Mesenchymal stem cell (in vitro differentiated cells and primary cell): Measurements from ENCODE around the gene RREB1.
A peak's percentile ranks its signal among the peaks of the same experiment; 100 is the strongest.

ENCODE experiments used
- DNase-seq: peaks from one replicate; pipeline ENCODE4 v3.0.0-alpha.2; 2013
- H2AFZ ChIP-seq: one replicate; pipeline ENCODE4 v1.6.1; 2013; ENCODE audit warnings: low read depth, mild to moderate bottlenecking, control low read depth, inconsistent platforms, low read length, moderate library complexity
- H2AK5ac ChIP-seq: 2 replicates; pipeline ENCODE4 v1.6.1; 2013; ENCODE audit warnings: low read length, moderate library complexity, mild to moderate bottlenecking, inconsistent platforms; ENCODE audit not compliant: severe bottlenecking
- H2BK120ac ChIP-seq: one replicate; pipeline ENCODE4 v1.6.1; 2013; ENCODE audit warnings: low read depth, mild to moderate bottlenecking, inconsistent platforms, low read length, moderate library complexity
- H2BK12ac ChIP-seq, 2 experiments: one replicate each; pipeline ENCODE4 v1.6.1; 2013; ENCODE audit warnings: inconsistent platforms in 2 of 2, low read length in 2 of 2, mild to moderate bottlenecking in 2 of 2, moderate library complexity in 2 of 2, control low read depth in 1 of 2
- H2BK15ac ChIP-seq: one replicate; pipeline ENCODE4 v1.6.1; 2013; ENCODE audit warnings: mild to moderate bottlenecking, low read depth, inconsistent platforms; ENCODE audit not compliant: poor library complexity, severe bottlenecking
- H2BK5ac ChIP-seq: 2 replicates; pipeline ENCODE4 v1.6.1; 2013; ENCODE audit warnings: low read depth, mild to moderate bottlenecking, low read length, control low read depth, inconsistent platforms; ENCODE audit not compliant: poor library complexity, severe bottlenecking
- H3K14ac ChIP-seq, 2 experiments: one replicate each; pipeline ENCODE4 v1.6.1; 2013; ENCODE audit warnings: inconsistent platforms in 2 of 2, low read length in 2 of 2, control low read depth in 1 of 2, mild to moderate bottlenecking in 1 of 2, moderate library complexity in 1 of 2
- H3K18ac ChIP-seq, 2 experiments: one replicate each; pipeline ENCODE4 v1.6.1; 2013; ENCODE audit warnings: inconsistent platforms in 2 of 2, low read length in 2 of 2, control low read depth in 1 of 2, low read depth in 1 of 2, mild to moderate bottlenecking in 1 of 2
- H3K23ac ChIP-seq, 2 experiments: one replicate each; pipeline ENCODE4 v1.6.1; 2013; ENCODE audit warnings: inconsistent platforms in 2 of 2, low read length in 2 of 2, mild to moderate bottlenecking in 2 of 2, moderate library complexity in 2 of 2, control low read depth in 1 of 2
- H3K27ac ChIP-seq: 2 replicates; pipeline ENCODE4 v1.5.1; 2013; ENCODE audit warnings: mild to moderate bottlenecking, moderate library complexity, low read length, control low read depth, inconsistent platforms; ENCODE audit not compliant: poor library complexity, severe bottlenecking
- H3K27me3 ChIP-seq, 2 experiments: 2 replicates each; pipeline versions ENCODE4 v1.6.1 to v1.7.0; 2013; ENCODE audit warnings: low read length in 2 of 2, mild to moderate bottlenecking in 2 of 2, moderate library complexity in 2 of 2, control low read depth in 1 of 2, inconsistent platforms in 1 of 2; ENCODE audit not compliant: control insufficient read depth in 1 of 2, insufficient read depth in 1 of 2
- H3K36me3 ChIP-seq, 2 experiments: 2 replicates each; pipeline versions ENCODE4 v1.6.1 to v1.7.0; 2013; ENCODE audit warnings: low read length in 2 of 2, control low read depth in 1 of 2, inconsistent platforms in 1 of 2, low read depth in 1 of 2, mild to moderate bottlenecking in 1 of 2; ENCODE audit not compliant: insufficient read depth in 2 of 2, control insufficient read depth in 1 of 2
- H3K4ac ChIP-seq, 2 experiments: one replicate each; pipeline ENCODE4 v1.6.1; 2013; ENCODE audit warnings: inconsistent platforms in 2 of 2, low read length in 2 of 2, mild to moderate bottlenecking in 2 of 2, moderate library complexity in 2 of 2, control low read depth in 1 of 2, low read depth in 1 of 2
- H3K4me1 ChIP-seq: 2 replicates; pipeline ENCODE4 v1.6.1; 2013; ENCODE audit warnings: low read depth, low read length, control low read depth; ENCODE audit not compliant: control insufficient read depth, insufficient read depth
- H3K4me2 ChIP-seq: 2 replicates; pipeline ENCODE4 v1.6.1; 2013; ENCODE audit warnings: low read length, mild to moderate bottlenecking, inconsistent platforms; ENCODE audit not compliant: poor library complexity, severe bottlenecking
- H3K4me3 ChIP-seq, 2 experiments: 2 replicates each; pipeline versions ENCODE4 v1.5.1 to v1.7.0; 2013; ENCODE audit warnings: low read length in 2 of 2, mild to moderate bottlenecking in 2 of 2, control low read depth in 1 of 2, low read depth in 1 of 2; ENCODE audit not compliant: insufficient read depth in 1 of 2
- H3K79me1 ChIP-seq: replicated peaks from 2 replicates; pipeline ENCODE4 v1.6.1; 2013; ENCODE audit warnings: mild to moderate bottlenecking, control low read depth, low read length, inconsistent platforms; ENCODE audit not compliant: poor library complexity, severe bottlenecking
- H3K9ac ChIP-seq: 2 replicates; pipeline ENCODE4 v1.7.0; 2013; ENCODE audit warnings: mild to moderate bottlenecking, low read length, moderate library complexity
- H3K9me3 ChIP-seq: 2 replicates; pipeline ENCODE4 v1.7.0; 2013; ENCODE audit warnings: mild to moderate bottlenecking, low read length; ENCODE audit not compliant: control insufficient read depth
- H4K8ac ChIP-seq: one replicate; pipeline ENCODE4 v1.6.1; 2013; ENCODE audit warnings: inconsistent platforms, mild to moderate bottlenecking, low read length, moderate library complexity
- H4K91ac ChIP-seq: one replicate; pipeline ENCODE4 v1.6.1; 2013; ENCODE audit warnings: mild to moderate bottlenecking, low read length, inconsistent platforms
- WGBS: methylation state at CpG from one replicate; pipeline ENCODE4 v1.1.7; 2013; ENCODE audit warnings: mixed read lengths; 5-methylcytosine and 5-hydroxymethylcytosine counted together

Gene RREB1

DNA sequence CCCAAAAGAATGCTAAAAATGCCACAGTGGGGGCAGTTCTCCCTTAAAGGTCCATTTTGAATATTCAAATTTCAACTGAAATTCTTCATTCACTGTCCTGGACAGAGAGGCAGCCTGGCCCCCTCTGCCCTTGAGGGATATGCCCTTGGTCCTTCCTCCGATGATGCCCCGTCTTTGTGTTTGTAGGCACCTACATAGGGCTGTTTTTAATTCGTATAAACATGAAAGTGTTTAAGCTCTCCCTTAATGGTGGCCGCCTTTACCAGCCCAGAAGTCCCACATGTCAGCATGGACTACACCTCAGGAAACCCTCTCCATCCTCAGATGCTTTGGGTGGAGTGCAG lies 135.0 kb downstream of the RREB1 start:
- H2BK5ac ChIP-seq: no peak overlapping the region
- H3K4me3 ChIP-seq: no peak overlapping the region
- peak overlapping the region; percentile 43 for H2AK5ac ChIP-seq
- H2AFZ ChIP-seq: no peak overlapping the region
- H3K36me3 ChIP-seq: peaks cover 38 to 66% of the 10 kb centered on the region in 2 experiments
- no peaks in the 10 kb centered on the region for H3K27me3 ChIP-seq
- peaks cover 15% of the 10 kb centered on the region for H3K4me1 ChIP-seq
- H2BK12ac ChIP-seq: peak overlapping the region in 1 of 2 experiments; percentile 1
- no peak overlapping the region for H2BK15ac ChIP-seq
- no peak for DNase-seq
- no peak overlapping the region for H4K91ac ChIP-seq
- H3K18ac ChIP-seq: no peak overlapping the region
- no peak overlapping the region for H3K14ac ChIP-seq
- H2BK120ac ChIP-seq: no peak overlapping the region
- H3K9ac ChIP-seq: peak overlapping the region; percentile 46
- peaks cover 36% of the 10 kb centered on the region for H3K79me1 ChIP-seq
- H4K8ac ChIP-seq: no peak overlapping the region
- peak overlapping the region; percentile 77 for H3K27ac ChIP-seq
- H3K4me2 ChIP-seq: peak overlapping the region; percentile 3
- no peak overlapping the region for H3K4ac ChIP-seq
- H3K9me3 ChIP-seq: no peaks in the 10 kb centered on the region
- H3K23ac ChIP-seq: no peak overlapping the region
- 67% methylated on average over 4 of the region's 4 CpGs for WGBS

DNA sequence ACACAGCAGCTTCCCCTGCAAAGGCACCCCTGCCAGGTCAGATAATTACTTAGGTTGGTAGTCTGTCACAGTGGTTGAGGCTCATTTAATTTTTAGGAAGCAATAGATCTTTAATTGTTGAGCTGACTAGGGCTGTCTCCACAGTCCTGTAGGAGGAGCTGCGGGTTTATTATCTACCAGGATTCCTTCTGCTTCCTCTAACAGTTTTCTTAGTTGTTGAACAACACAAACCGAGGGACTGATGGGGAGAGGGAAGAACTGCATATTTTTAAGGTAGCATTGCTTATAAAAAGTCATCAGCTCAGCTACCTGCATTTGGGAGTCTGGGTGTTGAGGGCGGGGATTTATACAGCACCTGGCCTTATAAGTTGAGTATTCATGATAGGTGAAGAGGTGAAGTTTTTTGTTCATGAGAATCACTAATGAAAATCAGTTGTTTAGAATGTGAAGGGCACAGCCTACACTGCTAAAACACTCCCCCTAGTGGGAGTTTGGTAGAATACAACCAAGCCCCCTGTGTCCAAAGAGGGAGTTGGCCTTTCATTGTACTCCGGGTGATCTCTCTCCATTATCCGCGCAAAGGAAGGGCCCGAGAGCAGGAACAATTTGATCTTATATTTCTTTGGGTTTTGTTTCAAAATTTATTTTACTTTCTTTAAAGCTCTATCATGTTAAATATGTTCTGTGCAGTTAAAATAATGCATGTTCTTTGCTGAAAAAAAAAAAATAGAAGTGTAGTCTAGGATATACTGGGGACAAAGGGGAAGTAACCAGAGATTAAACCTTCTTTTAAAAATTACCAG lies 135.6 kb downstream of the RREB1 start:
- Histone ChIP-seq H3K4me3 (no peak overlapping the region), H3K4me1 (peaks cover 15% of the 10 kb centered on the region), H3K23ac (no peak overlapping the region), H3K9ac (peak overlapping the region; percentile 46), H3K18ac (no peak overlapping the region), H2AFZ (no peak overlapping the region), H3K9me3 (no peaks in the 10 kb centered on the region), H3K4ac (no peak overlapping the region), H3K36me3 (peaks cover 41 to 71% of the 10 kb centered on the region in 2 experiments), H2BK15ac (no peak overlapping the region), H3K4me2 (peak overlapping the region; percentile 39), H2BK5ac (no peak overlapping the region), H3K79me1 (peaks cover 40% of the 10 kb centered on the region), H2AK5ac (peak overlapping the region; percentile 43), H2BK12ac (peak overlapping the region in 1 of 2 experiments; percentile 1), H3K27ac (peak overlapping the region; percentile 77), H2BK120ac (no peak overlapping the region), H4K8ac (no peak overlapping the region), H4K91ac (no peak overlapping the region), H3K27me3 (no peaks in the 10 kb centered on the region), H3K14ac (no peak overlapping the region)
- WGBS: 4% methylated on average over 3 of the region's 7 CpGs
- peak; percentile 80 for DNase-seq

- H2BK12ac ChIP-seq: no peak overlapping the region
- H3K4me2 ChIP-seq: no peak overlapping the region
- no peak overlapping the region for H3K18ac ChIP-seq
- H2BK5ac ChIP-seq: no peak overlapping the region
- no peak overlapping the region for H3K23ac ChIP-seq
- no peak overlapping the region for H3K4me3 ChIP-seq
- no peaks in the 10 kb centered on the region for H3K27me3 ChIP-seq
- no peak overlapping the region for H3K27ac ChIP-seq
- no peak overlapping the region for H2AFZ ChIP-seq
- WGBS: 98% methylated on average over 15 of the region's 15 CpGs
- peaks cover 16% of the 10 kb centered on the region for H3K4me1 ChIP-seq
- H2BK15ac ChIP-seq: no peak overlapping the region
- peaks cover 47 to 79% of the 10 kb centered on the region in 2 experiments for H3K36me3 ChIP-seq
- no peak overlapping the region for H4K91ac ChIP-seq
- H3K14ac ChIP-seq: no peak overlapping the region
- no peak overlapping the region for H3K9ac ChIP-seq
- no peak overlapping the region for H4K8ac ChIP-seq
- H3K79me1 ChIP-seq: peaks cover 38% of the 10 kb centered on the region
- H2AK5ac ChIP-seq: no peak overlapping the region
- no peak for DNase-seq
- H3K4ac ChIP-seq: no peak overlapping the region
- no peaks in the 10 kb centered on the region for H3K9me3 ChIP-seq
- H2BK120ac ChIP-seq: no peak overlapping the region
Observed at GRCh38 chr6:7245668-7246393, 138.1 kb downstream of the RREB1 start.

DNA sequence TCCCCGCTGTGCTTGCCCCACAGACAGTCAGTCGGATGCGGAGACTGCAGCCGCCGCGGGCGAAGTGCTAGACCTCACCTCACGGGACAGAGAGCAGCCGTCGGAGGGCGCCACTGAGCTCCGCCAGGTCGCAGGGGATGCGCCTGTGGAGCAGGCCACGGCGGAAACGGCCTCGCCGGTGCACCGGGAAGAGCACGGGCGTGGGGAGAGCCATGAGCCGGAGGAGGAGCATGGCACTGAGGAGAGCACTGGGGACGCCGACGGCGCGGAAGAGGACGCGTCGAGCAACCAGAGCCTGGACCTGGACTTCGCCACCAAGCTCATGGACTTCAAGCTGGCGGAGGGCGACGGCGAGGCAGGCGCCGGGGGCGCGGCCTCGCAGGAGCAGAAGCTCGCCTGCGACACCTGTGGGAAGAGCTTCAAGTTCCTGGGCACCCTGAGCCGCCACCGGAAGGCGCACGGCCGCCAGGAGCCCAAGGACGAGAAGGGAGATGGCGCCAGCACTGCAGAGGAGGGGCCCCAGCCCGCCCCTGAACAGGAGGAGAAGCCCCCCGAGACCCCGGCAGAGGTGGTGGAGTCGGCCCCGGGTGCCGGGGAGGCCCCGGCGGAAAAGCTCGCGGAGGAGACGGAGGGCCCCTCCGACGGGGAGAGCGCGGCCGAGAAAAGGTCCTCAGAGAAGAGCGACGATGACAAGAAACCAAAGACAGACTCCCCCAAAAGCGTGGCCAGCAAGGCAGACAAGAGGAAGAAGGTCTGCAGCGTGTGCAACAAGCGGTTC lies 138.8 kb downstream of the RREB1 start:
- H3K4me3 ChIP-seq: no peak overlapping the region
- H2BK15ac ChIP-seq: no peak overlapping the region
- H2BK5ac ChIP-seq: no peak overlapping the region
- H3K36me3 ChIP-seq: peaks cover 46 to 77% of the 10 kb centered on the region in 2 experiments
- H3K18ac ChIP-seq: no peak overlapping the region
- H4K8ac ChIP-seq: no peak overlapping the region
- H3K9me3 ChIP-seq: no peaks in the 10 kb centered on the region
- no peaks in the 10 kb centered on the region for H3K27me3 ChIP-seq
- H3K14ac ChIP-seq: no peak overlapping the region
- no peak overlapping the region for H3K9ac ChIP-seq
- no peak for DNase-seq
- no peak overlapping the region for H3K4ac ChIP-seq
- no peak overlapping the region for H2BK12ac ChIP-seq
- peaks cover 10% of the 10 kb centered on the region for H3K4me1 ChIP-seq
- no peak overlapping the region for H2AK5ac ChIP-seq
- H2BK120ac ChIP-seq: no peak overlapping the region
- H3K4me2 ChIP-seq: no peak overlapping the region
- H3K79me1 ChIP-seq: peaks cover 38% of the 10 kb centered on the region
- WGBS: 96% methylated on average over 71 of the region's 71 CpGs
- H3K23ac ChIP-seq: no peak overlapping the region
- H2AFZ ChIP-seq: no peak overlapping the region
- H3K27ac ChIP-seq: no peak overlapping the region
- H4K91ac ChIP-seq: no peak overlapping the region
